GM12878 (cell line): ENCODE results near the gene PDE8B. TPM values are rescaled to one million over a fixed set of nuclear protein-coding genes. Genes with fewer than 3 reads are reported as not detected.

Source experiments
- ATAC-seq: fragments of 200-7000 bp; cut with Tn5 transposase; 3 replicates; pipeline ENCODE4 v1.9.1; 2020; ENCODE audit warnings: mild to moderate bottlenecking, moderate library complexity
- BruUV-seq: library from RNA; stranded (reverse); fragments of 400-500 nt; replicated peaks from 2 replicates; lab custom pipeline; 2021; lab: Mats Ljungman, UMichigan
- CTCF ChIA-PET: fragments of 300-600 bp; sonication (Branson Sonifier 250); formaldehyde crosslinking; extraction: SDS; loops from one replicate; lab custom pipeline; 2021; ENCODE audit warnings: inconsistent platforms; lab: Yijun Ruan, JAX
- POLR2A ChIA-PET: fragments of 350-600 bp; formaldehyde crosslinking; extraction: SDS; loops from one replicate; lab custom pipeline; 2021; ENCODE audit warnings: inconsistent platforms; lab: Charles Lee
- RAD21 ChIA-PET: fragments of 300-600 bp; sonication (Branson Sonifier 250); formaldehyde crosslinking; loops from one replicate; lab custom pipeline; 2023; ENCODE audit warnings: antibody characterized with exemption; ENCODE audit not compliant: unreplicated experiment; lab: Charles Lee
- SMC1A ChIA-PET: fragments of 300-600 bp; sonication (Branson Sonifier 250); formaldehyde crosslinking; loops from one replicate; lab custom pipeline; 2023; ENCODE audit not compliant: unreplicated experiment, uncharacterized antibody; lab: Charles Lee
- DNase-seq: peaks from one replicate; pipeline ENCODE4 v3.0.0-alpha.2; 2011; ENCODE audit warnings: low read depth, low spot score
- FAIRE-seq: peaks from 3 replicates; lab custom pipeline; 2011; peaks lifted over from hg19 to GRCh38; lab: Jason Lieb, UNC
- H2AFZ ChIP-seq: 2 replicates; pipeline ENCODE4 v1.6.0; 2011; ENCODE audit warnings: low read depth, low read length, control low read depth; ENCODE audit not compliant: control insufficient read depth
- H3K27ac ChIP-seq: 2 replicates; pipeline ENCODE4 v1.5.1; 2011; ENCODE audit warnings: control low read depth; ENCODE audit not compliant: control insufficient read depth, insufficient read depth
- H3K27me3 ChIP-seq, 2 experiments: replicated peaks in 1 of 2; 2 replicates each; pipeline versions ENCODE4 v1.6.0 to v1.6.1; 2011; ENCODE audit warnings: low read length in 1 of 2; ENCODE audit not compliant: control insufficient read depth in 2 of 2, insufficient read depth in 2 of 2
- H3K36me3 ChIP-seq, 2 experiments: 2 replicates each; pipeline ENCODE4 v1.5.1; 2011; ENCODE audit warnings: low read length in 1 of 2; ENCODE audit not compliant: control insufficient read depth in 2 of 2, insufficient read depth in 2 of 2
- H3K4me1 ChIP-seq: 2 replicates; pipeline ENCODE4 v1.6.1; 2011; ENCODE audit warnings: mild to moderate bottlenecking, low read length, moderate library complexity, mixed read lengths; ENCODE audit not compliant: control insufficient read depth, insufficient read depth
- H3K4me2 ChIP-seq: 2 replicates; pipeline ENCODE4 v1.6.0; 2011; ENCODE audit warnings: control low read depth; ENCODE audit not compliant: control insufficient read depth, insufficient read depth
- H3K4me3 ChIP-seq: fragments of 200-600 bp; sonication (generic); 2 replicates; pipeline ENCODE4 v1.5.1; 2016
- H3K79me2 ChIP-seq: 2 replicates; pipeline ENCODE4 v1.6.0; 2011; ENCODE audit warnings: low read length; ENCODE audit not compliant: control insufficient read depth, insufficient read depth
- H3K9ac ChIP-seq: 2 replicates; pipeline ENCODE4 v1.8.0; 2011; ENCODE audit warnings: low read length, control low read depth, mixed read lengths; ENCODE audit not compliant: control insufficient read depth, insufficient read depth
- H3K9me3 ChIP-seq: replicated peaks from 3 replicates; pipeline ENCODE4 v1.5.1; 2011; ENCODE audit warnings: mild to moderate bottlenecking, low read length; ENCODE audit not compliant: control insufficient read depth, insufficient read depth
- H4K20me1 ChIP-seq: 2 replicates; pipeline ENCODE4 v1.6.0; 2011; ENCODE audit not compliant: control insufficient read depth, insufficient read depth
- CHD4 ChIP-seq: fragments of 200-600 bp; sonication (generic); IDR thresholded peaks from 2 replicates; pipeline ENCODE4 v1.6.1; 2016; ENCODE audit warnings: mild to moderate bottlenecking
- DPF2 ChIP-seq: fragments of 450-650 bp; IDR thresholded peaks from 2 replicates; pipeline ENCODE4 v1.6.1; 2017; ENCODE audit warnings: mild to moderate bottlenecking
- GABPA ChIP-seq: IDR thresholded peaks from 2 replicates; pipeline ENCODE4 v1.6.1; 2014; ENCODE audit warnings: antibody characterized with exemption, low read depth, mild to moderate bottlenecking, inconsistent platforms
- MYC ChIP-seq: IDR thresholded peaks from 2 replicates; pipeline ENCODE4 v1.6.1; 2011; ENCODE audit warnings: mild to moderate bottlenecking, low read length, moderate library complexity, inconsistent platforms; ENCODE audit not compliant: insufficient read depth, insufficient replicate concordance, insufficient read length, severe bottlenecking
- NFYA ChIP-seq: IDR thresholded peaks from 2 replicates; pipeline ENCODE4 v1.6.1; 2011; ENCODE audit warnings: low read depth, mild to moderate bottlenecking, low read length, improper control_type of control experiment, borderline replicate concordance
- NFYB ChIP-seq: IDR thresholded peaks from 2 replicates; pipeline ENCODE4 v1.6.1; 2011; ENCODE audit warnings: low read depth, mild to moderate bottlenecking, low read length, improper control_type of control experiment, moderate library complexity; ENCODE audit not compliant: insufficient read depth
- ZNF24 ChIP-seq: fragments of 450-650 bp; IDR thresholded peaks from 2 replicates; pipeline ENCODE4 v1.6.1; 2017; ENCODE audit warnings: antibody characterized with exemption, mild to moderate bottlenecking
- in situ Hi-C: fragments of 300-500 bp; cut with MboI; formaldehyde crosslinking; loops from 9 replicates; pipeline ENCODE4 v1.14.3; 2018; ENCODE audit warnings: mixed read lengths
- intact Hi-C: fragments of 100-400 bp; cut with micrococcal nuclease; formaldehyde crosslinking; loops from one replicate; pipeline ENCODE4 v1.14.2; 2022; ENCODE audit not compliant: unreplicated experiment
- polyA plus RNA-seq, 11 experiments: library from polyadenylated mRNA; depleted of rRNA in 4 of 11; unstranded in 6 of 11; stranded (reverse) in 5 of 11; fragments of >200 nt; fragmentation: Nextera tagmentation in 4 of 11; fragmentation: Illumina TruSeq in 1 of 11; extraction: Ambion mirVana in 4 of 11; extraction: Trizol in 1 of 11; gene quantifications; 1 replicate in 1 of 11; 2 replicates in 10 of 11; pipeline versions ENCODE4 v1.2.1 to v1.2.3, GENCODE V29; 2011 to 2016; ENCODE audit warnings: inconsistent platforms in 2 of 11, missing spikeins in 2 of 11, low read depth in 1 of 11
- total RNA-seq, 4 experiments: library from RNA; depleted of rRNA in 3 of 4; stranded (reverse); fragments of >200 nt in 3 of 4; fragmentation: Illumina TruSeq in 1 of 4; extraction: Trizol in 1 of 4; gene quantifications; 2 replicates each; pipeline versions ENCODE4 v1.2.1 to v1.2.3, GENCODE V29; 2013 to 2021
- TF ChIP-seq, protein P1 (sequence below): IDR thresholded peaks from 2 replicates; pipeline ENCODE4 v1.6.1; 2011; ENCODE audit warnings: mild to moderate bottlenecking, low read depth, low read length, moderate library complexity; ENCODE audit not compliant: insufficient replicate concordance
- TF ChIP-seq, protein P2 (sequence below): IDR thresholded peaks from 2 replicates; pipeline ENCODE4 v1.6.1; 2011; ENCODE audit warnings: low read depth, low read length, improper control_type of control experiment, borderline replicate concordance

PDE8B gene
- total and polyA plus RNA-seq, 10 of the 15 experiments (the other 5 are each of a cell fraction or from before 2014, with no cell fraction given), result 0.03 to 0.44 (median 0.20) TPM; not detected in 3

DNA sequence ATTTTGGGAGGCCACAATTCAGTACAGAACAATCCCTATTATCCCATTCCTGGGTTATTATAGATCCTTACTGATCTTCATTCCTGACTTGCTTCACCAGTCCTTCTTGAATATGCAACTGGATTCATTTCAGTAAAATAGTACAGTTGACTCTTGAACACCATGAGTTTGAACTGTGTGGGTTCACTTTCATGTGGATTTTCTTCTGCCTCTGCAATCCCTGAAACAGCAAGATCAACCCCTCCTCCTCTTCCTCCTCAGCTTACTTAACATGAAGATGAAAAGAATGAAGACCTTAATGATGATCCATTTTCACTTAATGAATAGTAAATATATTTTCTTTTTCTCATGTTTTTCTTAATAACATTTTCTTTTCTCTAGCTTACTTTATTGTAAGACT lies 8.3 kb upstream of the PDE8B start:
- Histone ChIP-seq H3K4me3 (no peak overlapping the region), H3K79me2 (no peaks in the 10 kb centered on the region), H3K27me3 (no peaks in the 10 kb centered on the region), H2AFZ (no peak overlapping the region), H3K36me3 (no peaks in the 10 kb centered on the region), H3K4me1 (no peaks in the 10 kb centered on the region), H3K9ac (no peak overlapping the region), H4K20me1 (no peaks in the 10 kb centered on the region), H3K4me2 (no peak overlapping the region), H3K27ac (no peak overlapping the region), H3K9me3 (no peaks in the 10 kb centered on the region; the same call in 2 of the 3 replicates)
- ATAC-seq (no peak), DNase-seq (no peak), FAIRE-seq (no peak)
- POLR2A ChIA-PET, result no interaction called here
- CTCF ChIA-PET, result interaction anchor here (1.1 kb wide), 1 partner anchor 46 kb away, joined by 5 read pairs; no protein-coding TSS in a partner anchor
- SMC1A ChIA-PET, result interaction anchor here (0.6 to 0.7 kb wide), 2 partner anchors 21 to 43 kb away, joined by 3 read pairs; no protein-coding TSS in a partner anchor
- no TSS peak for BruUV-seq
- intact Hi-C loops (no loop called here), in situ Hi-C loops (no loop called here)
- RAD21 ChIA-PET, result no interaction called here
- TF ChIP-seq, protein P1, sequence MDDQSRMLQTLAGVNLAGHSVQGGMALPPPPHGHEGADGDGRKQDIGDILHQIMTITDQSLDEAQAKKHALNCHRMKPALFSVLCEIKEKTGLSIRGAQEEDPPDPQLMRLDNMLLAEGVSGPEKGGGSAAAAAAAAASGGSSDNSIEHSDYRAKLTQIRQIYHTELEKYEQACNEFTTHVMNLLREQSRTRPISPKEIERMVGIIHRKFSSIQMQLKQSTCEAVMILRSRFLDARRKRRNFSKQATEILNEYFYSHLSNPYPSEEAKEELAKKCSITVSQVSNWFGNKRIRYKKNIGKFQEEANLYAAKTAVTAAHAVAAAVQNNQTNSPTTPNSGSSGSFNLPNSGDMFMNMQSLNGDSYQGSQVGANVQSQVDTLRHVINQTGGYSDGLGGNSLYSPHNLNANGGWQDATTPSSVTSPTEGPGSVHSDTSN, result no peak
- no peak for TF ChIP-seq NFYA
- no peak for TF ChIP-seq DPF2
- no peak for TF ChIP-seq NFYB
- TF ChIP-seq GABPA, result no peak
- TF ChIP-seq MYC, result no peak
- TF ChIP-seq, protein P2, sequence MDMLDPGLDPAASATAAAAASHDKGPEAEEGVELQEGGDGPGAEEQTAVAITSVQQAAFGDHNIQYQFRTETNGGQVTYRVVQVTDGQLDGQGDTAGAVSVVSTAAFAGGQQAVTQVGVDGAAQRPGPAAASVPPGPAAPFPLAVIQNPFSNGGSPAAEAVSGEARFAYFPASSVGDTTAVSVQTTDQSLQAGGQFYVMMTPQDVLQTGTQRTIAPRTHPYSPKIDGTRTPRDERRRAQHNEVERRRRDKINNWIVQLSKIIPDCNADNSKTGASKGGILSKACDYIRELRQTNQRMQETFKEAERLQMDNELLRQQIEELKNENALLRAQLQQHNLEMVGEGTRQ, result no peak
- TF ChIP-seq ZNF24, result no peak
- TF ChIP-seq CHD4, result no peak
